Fibroblast of skin of back (primary cell): ENCODE results near the gene ARPC4.
A peak's percentile ranks its signal among the peaks of the same experiment; 100 is the strongest.
"Not testable (repeated sequence)": the region's sequence is repeated elsewhere in the genome, so short reads cannot be mapped to it uniquely, and the experiment has no call there.

ENCODE experiments used
- DNase-seq: peaks from one replicate; pipeline ENCODE4 v3.0.0-alpha.2; 2013

ARPC4 gene

DNA sequence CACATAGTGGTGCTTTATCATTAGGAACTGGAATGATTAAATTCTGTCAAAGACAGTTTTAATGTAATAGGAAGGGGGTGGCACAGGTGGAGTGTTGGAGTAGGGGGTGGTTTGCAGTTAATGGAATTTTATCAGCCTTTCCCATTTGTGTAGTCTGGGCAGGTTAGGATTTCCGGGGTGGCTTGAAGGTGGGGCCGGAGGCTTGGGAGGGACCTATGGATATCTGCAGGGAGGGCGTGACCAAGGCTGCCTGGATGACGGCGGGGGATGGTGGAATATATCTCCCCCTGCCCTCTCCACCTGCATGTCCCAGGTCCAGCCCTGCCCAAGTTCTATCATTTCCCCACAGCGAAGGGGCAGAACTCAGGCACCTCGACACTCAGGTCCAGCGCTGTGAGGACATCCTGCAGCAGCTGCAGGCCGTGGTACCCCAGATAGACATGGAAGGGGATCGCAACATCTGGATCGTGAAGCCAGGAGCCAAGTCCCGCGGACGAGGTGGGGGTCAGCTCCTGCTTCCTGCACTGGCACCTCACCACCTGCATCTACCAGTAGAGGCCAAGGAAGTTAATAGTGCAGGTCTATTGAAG, 32.7 kb downstream of the ARPC4 start:
- DNase-seq = no peak

GRCh38 chr3:9826815-9827573, 34.1 kb downstream of the ARPC4 start:
- peak; percentile 32 for DNase-seq

DNA sequence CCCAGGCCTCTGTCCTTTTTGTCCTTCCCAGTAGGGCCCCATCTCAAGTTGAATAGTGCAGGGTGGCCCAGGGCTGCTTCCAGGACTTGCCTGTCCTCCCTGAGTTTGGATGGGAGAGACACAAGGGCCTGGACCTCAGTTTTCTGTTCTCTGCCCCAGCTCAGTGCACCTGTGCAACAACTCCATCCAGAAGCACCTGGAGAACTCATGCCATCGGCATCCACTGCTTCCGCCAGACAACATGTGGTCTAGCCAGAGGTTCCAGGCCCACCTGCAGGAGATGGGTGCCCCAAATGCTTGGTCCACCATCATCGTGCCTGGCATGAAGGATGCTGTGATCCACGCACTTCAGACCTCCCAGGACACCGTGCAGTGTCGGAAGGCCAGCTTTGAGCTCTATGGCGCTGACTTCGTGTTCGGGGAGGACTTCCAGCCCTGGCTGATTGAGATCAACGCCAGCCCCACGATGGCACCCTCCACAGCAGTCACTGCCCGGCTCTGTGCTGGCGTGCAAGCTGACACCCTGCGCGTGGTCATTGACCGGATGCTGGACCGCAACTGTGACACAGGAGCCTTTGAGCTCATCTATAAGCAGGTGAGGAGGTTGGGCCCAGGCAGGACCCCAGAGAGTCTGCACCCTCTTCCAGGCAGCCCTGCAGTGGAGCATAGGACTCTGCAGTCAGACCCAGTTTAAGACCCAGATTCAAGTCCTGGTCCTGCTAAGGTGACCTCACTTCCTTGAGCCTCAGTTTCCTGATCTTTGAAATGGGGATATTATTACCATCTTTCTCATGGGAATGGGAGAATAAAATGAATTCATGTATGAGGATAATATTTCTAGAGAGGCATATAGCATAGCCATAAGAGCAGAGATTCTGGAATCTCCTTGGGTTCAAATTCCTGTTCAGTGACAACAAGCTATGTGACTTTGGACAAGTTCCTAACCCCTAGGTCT, 36.2 kb downstream of the ARPC4 start:
- no peak for DNase-seq

GRCh38 chr3:9831253-9831652, 38.4 kb downstream of the ARPC4 start:
- no peak for DNase-seq

DNA sequence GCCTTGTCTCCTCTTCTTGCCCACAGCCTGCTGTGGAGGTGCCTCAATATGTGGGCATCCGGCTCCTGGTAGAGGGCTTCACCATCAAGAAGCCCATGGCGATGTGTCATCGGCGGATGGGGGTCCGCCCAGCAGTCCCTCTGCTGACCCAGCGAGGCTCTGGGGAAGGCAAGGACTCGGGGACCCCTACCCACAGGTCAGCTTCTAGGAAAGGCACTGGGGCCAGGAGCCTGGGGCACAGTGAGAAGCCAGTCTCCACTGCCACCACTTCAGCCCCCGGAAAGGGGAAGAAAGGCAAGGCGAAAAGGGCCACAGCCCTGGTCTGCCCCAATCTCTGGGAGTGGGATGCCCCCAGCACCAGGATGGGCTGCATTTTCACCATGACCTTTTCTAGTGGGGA, 40.2 kb downstream of the ARPC4 start:
- DNase-seq = no peak

GRCh38 chr3:9834520-9835380, 41.9 kb downstream of the ARPC4 start:
- DNase-seq = no peak

DNA sequence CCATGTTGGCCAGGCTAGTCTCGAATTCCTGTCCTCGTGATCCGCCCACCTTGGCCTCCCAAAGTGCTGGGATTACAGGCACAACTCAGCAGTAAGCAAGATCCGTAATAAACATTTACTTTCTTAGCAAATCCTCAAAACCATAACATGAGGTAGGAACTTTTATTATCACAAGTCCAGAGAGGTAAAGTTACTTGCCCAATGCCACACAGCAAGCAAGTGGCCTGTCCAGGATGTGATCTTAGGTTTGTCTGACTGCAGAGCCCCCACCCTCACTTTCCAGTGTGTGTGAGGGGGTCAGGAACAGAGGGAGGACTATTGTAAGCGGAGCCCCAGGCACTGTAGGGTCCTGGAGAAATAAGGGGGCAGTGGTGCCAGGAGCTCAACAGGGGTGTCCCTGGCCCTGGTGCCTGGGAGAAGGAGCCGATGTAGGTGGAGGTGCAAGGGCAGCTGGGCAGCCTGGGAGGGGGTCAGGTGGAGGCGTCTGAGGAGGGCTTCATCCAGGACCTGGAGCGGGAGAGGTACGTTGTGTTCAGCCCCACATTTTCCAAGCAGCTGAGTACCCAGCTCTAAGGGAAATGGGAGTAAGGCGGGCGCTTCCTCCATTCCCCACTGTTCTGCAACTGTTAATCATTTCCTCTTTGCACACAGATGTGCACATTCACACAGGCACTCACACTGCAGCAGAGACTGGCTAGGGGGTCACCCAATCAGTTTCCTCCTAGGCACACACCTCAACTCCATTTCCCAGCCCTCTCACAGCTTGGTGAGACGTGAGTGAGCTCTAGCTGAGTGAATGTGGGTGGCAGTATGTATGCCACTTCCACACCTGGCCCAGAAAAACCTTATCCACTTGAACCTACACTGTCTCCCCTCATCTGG, 45.1 kb downstream of the ARPC4 start:
- no peak for DNase-seq

GRCh38 chr3:9838856-9839255, 46.0 kb downstream of the ARPC4 start:
- no peak for DNase-seq

GRCh38 chr3:9841015-9841414, 48.1 kb downstream of the ARPC4 start:
- no peak for DNase-seq

DNA sequence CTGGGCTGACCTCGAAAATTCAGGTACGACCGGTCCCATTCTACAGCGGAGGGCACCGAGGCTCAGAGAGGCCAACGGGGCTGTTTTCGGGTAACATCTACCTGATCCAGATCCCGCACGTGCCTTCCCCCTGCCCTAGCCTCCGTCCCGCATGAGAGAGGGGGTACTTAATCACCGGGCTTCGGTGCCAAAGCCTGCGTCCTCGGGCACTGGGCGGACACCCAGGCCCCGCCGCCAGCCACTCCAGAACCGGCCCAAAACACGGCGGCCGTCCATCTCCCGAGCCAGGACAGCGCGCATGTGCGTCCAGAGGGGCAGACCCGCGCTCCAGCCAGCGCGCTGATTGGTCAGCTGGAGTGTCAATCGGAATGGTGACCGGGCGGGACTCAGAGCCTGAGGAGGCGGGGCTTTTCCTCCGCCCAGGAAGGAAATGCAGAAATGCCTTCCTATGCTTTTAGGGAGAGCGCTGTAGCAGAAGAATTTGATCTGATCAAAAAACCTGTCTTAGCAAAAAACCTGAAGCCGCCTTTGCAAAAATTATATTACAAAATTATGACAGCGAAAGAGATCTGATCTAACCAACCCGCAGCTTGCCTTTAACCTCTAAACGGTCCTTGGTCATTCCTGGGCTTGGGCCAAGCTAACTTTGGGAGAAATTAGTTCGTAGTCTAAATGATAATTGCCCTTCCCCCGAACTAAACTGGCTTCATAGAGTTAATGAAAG, 51.0 kb downstream of the ARPC4 start, which contains the start of gene RPUSD3:
RPUSD3 (minus strand) TSS at position 294 of the 724 bp plus-strand sequence; CDS start at position 276, 18 bp downstream.
- peak; percentile 95 for DNase-seq

- DNase-seq = no peak
Measured at GRCh38 chr3:9846231-9846630, 53.3 kb downstream of the ARPC4 start.

DNA sequence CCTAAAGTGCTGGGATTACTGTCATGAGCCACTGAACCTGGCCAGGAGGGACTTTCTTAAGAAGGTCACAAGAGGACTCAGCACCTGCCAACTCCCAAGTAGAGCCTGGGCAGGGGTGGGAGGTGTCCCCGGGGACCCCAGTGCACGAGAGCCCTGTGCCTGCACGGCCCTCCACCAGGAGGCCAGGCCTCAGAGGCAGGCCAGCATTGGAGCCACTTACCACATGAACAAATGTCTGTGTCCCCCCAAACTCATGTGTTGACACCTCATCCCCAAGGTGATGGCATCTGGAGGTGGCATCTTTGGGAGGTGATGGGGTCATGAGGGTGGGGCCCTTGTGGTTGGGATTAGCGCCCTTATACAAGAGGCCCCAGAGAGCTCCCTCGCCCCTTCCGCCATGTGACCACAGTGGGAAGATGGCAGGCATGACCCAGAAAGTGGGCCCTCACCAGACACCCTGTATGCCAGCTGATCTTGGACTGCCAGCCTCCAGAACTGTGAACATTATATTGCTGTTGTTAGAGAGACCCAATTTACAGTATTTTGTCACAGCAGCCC, 54.1 kb downstream of the ARPC4 start:
- no peak for DNase-seq

DNA sequence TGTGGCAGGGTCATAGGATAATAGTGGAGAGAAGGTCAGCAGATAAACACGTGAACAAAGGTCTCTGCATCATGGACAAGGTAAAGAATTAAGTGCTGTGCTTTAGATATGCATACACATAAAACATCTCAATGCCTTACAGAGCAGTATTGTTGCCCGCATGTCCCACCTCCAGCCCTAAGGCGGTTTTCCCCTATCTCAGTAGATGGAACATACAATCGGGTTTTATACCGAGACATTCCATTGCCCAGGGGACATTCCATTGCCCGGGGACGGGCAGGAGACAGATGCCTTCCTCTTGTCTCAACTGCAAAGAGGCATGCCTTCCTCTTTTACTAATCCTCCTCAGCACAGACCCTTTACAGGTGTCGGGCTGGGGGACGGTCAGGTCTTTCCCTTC, 55.0 kb downstream of the ARPC4 start:
- DNase-seq = not testable (repeated sequence)

- peak; percentile 26 for DNase-seq
Measured at GRCh38 chr3:9848860-9849259, 56.0 kb downstream of the ARPC4 start.

GRCh38 chr3:9851383-9851782, 58.5 kb downstream of the ARPC4 start:
- not testable (repeated sequence) for DNase-seq

DNA sequence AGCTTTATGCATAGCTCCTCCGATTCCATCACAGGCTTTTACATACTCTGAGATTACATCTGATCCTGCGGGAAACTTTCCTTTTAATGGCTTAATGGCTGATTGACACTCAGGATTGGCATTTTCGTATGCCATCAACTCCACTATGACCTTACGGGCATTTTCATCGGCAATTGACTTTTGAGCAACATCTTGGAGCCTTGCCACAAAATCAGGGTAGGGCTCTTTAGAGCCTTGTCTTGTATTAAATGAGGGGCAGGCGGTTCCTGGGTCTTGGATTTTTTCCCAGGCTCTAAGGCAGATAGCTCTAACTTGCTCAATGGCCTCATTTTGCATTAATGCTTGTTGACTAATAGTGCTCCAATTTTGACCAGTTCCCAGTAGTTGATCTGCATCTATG, 59.0 kb downstream of the ARPC4 start:
- not testable (repeated sequence) for DNase-seq

DNA sequence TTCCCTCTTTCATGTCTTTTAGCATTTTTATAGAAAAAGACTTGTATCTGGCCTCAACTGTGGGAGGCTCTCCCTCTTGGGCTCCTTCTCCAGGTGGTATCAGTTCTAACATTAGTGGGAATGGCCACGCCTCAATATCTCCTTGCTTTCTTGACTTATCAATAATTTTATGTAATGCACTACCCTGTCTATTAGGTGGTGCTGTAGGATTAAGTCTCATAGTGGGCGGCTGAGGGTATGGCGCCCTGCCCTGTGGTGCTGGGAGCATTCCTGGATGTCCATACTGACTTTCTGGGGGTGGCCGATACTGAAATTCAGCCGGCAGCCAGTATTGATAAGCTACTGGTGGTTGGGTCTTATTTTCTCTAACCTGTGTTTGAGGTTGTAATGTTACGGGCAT, 59.6 kb downstream of the ARPC4 start:
- DNase-seq = no peak

- not testable (repeated sequence) for DNase-seq
Measured at GRCh38 chr3:9854291-9854940, 61.5 kb downstream of the ARPC4 start.

DNA sequence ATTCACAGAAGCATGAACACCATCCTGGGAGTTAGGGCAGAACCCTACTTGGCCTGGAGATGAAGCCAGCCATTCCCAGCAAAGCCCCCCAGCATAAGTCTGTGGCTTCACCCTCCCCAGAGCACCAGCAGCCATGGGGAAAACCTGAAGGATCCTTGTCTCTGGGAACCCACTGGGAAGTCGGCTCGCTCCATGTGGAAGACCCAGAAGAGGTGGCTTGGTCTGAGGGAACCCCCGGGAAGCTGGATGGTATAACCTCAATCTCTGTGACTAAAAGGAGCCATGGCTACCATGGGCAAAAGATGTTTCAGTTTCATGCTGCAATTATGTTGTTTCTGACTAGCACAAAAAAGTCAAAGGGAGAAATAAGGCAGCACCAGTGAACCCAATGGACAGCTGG, 62.7 kb downstream of the ARPC4 start:
- DNase-seq = no peak
